NCI-H748 (cell line): ENCODE measurements around the gene TLR4.

ENCODE experiments used
- DNase-seq: peaks from one replicate; lab custom pipeline; 2025; ENCODE audit not compliant: unreplicated experiment; lab: John Stamatoyannopoulos, UW

TLR4 gene

GRCh38 chr9:117704024-117704575 is at the start of gene TLR4:
TSS of gene TLR4 (plus strand) at chr9:117704403. CDS start at chr9:117704473, 70 bp downstream.
- no peak for DNase-seq

GRCh38 chr9:117656002-117656401 is 48.2 kb upstream of the TLR4 start:
- no peak for DNase-seq

- no peak for DNase-seq
Observed at GRCh38 chr9:117662651-117663050, 41.6 kb upstream of the TLR4 start.

- DNase-seq, result no peak
Observed at GRCh38 chr9:117664419-117664818, 39.8 kb upstream of the TLR4 start.

GRCh38 chr9:117665601-117666385 is 38.4 kb upstream of the TLR4 start:
- DNase-seq, result no peak

- DNase-seq, result no peak
Observed at GRCh38 chr9:117671468-117671867, 32.7 kb upstream of the TLR4 start.

- no peak for DNase-seq
Observed at GRCh38 chr9:117672369-117672768, 31.8 kb upstream of the TLR4 start.

GRCh38 chr9:117677572-117677971 is 26.6 kb upstream of the TLR4 start:
- DNase-seq, result no peak

- DNase-seq, result no peak
Observed at GRCh38 chr9:117678871-117679270, 25.3 kb upstream of the TLR4 start.

GRCh38 chr9:117679416-117679815 is 24.8 kb upstream of the TLR4 start:
- DNase-seq, result no peak

- DNase-seq, result no peak
Observed at GRCh38 chr9:117681888-117682287, 22.3 kb upstream of the TLR4 start.

- peak; percentile 77 for DNase-seq
Observed at GRCh38 chr9:117682955-117683710, 21.1 kb upstream of the TLR4 start.

GRCh38 chr9:117687532-117687931 is 16.7 kb upstream of the TLR4 start:
- DNase-seq, result peak; percentile 69

- DNase-seq, result no peak
Observed at GRCh38 chr9:117691367-117691766, 12.8 kb upstream of the TLR4 start.

GRCh38 chr9:117696154-117696553 is 8.0 kb upstream of the TLR4 start:
- DNase-seq, result no peak

GRCh38 chr9:117697046-117697445 is 7.2 kb upstream of the TLR4 start:
- DNase-seq, result no peak

GRCh38 chr9:117703537-117703936 is 666 bp upstream of the TLR4 start:
- no peak for DNase-seq

- DNase-seq, result no peak
Observed at GRCh38 chr9:117704597-117704996, 394 bp downstream of the TLR4 start.

GRCh38 chr9:117705386-117705785 is 1.2 kb downstream of the TLR4 start:
- no peak for DNase-seq

- DNase-seq, result peak; percentile 97
Observed at GRCh38 chr9:117706421-117707116, 2.4 kb downstream of the TLR4 start.

- DNase-seq, result no peak
Observed at GRCh38 chr9:117707561-117707960, 3.4 kb downstream of the TLR4 start.
